ENCODE measurements around the gene DONSON.

DNA sequence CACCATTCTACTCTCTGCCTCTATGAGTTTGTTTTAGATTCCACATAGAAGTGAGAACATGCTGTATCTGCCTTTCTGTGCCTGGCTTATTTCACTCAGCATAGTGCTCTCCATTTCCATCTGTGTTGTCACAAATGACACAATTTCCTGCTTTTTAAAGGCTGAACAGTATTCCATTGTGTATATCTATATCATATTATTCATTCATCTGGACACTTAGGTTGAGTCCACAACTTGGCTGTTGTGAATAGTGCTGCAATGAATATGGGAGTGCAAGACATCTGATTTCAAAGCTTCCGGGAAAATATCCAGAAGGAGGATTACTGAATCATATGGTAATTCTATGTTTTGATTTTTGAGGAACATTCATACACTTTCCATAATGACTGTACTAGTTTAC, 20.1 kb upstream of the DONSON start:
- TF ChIP-seq, protein P1, sequence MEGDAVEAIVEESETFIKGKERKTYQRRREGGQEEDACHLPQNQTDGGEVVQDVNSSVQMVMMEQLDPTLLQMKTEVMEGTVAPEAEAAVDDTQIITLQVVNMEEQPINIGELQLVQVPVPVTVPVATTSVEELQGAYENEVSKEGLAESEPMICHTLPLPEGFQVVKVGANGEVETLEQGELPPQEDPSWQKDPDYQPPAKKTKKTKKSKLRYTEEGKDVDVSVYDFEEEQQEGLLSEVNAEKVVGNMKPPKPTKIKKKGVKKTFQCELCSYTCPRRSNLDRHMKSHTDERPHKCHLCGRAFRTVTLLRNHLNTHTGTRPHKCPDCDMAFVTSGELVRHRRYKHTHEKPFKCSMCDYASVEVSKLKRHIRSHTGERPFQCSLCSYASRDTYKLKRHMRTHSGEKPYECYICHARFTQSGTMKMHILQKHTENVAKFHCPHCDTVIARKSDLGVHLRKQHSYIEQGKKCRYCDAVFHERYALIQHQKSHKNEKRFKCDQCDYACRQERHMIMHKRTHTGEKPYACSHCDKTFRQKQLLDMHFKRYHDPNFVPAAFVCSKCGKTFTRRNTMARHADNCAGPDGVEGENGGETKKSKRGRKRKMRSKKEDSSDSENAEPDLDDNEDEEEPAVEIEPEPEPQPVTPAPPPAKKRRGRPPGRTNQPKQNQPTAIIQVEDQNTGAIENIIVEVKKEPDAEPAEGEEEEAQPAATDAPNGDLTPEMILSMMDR (tag by site-specific recombination; IDR thresholded peaks at IDR 0.05), result no peak
- no peak for TF ChIP-seq ZEB2 (tag by site-specific recombination; IDR thresholded peaks at IDR 0.05)
- TF ChIP-seq, protein P2, sequence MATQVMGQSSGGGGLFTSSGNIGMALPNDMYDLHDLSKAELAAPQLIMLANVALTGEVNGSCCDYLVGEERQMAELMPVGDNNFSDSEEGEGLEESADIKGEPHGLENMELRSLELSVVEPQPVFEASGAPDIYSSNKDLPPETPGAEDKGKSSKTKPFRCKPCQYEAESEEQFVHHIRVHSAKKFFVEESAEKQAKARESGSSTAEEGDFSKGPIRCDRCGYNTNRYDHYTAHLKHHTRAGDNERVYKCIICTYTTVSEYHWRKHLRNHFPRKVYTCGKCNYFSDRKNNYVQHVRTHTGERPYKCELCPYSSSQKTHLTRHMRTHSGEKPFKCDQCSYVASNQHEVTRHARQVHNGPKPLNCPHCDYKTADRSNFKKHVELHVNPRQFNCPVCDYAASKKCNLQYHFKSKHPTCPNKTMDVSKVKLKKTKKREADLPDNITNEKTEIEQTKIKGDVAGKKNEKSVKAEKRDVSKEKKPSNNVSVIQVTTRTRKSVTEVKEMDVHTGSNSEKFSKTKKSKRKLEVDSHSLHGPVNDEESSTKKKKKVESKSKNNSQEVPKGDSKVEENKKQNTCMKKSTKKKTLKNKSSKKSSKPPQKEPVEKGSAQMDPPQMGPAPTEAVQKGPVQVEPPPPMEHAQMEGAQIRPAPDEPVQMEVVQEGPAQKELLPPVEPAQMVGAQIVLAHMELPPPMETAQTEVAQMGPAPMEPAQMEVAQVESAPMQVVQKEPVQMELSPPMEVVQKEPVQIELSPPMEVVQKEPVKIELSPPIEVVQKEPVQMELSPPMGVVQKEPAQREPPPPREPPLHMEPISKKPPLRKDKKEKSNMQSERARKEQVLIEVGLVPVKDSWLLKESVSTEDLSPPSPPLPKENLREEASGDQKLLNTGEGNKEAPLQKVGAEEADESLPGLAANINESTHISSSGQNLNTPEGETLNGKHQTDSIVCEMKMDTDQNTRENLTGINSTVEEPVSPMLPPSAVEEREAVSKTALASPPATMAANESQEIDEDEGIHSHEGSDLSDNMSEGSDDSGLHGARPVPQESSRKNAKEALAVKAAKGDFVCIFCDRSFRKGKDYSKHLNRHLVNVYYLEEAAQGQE (tag by site-specific recombination; IDR thresholded peaks at IDR 0.05), result no peak
- no peak for TF ChIP-seq ZNF621 (tag by site-specific recombination; IDR thresholded peaks at IDR 0.05)
- TF ChIP-seq, protein P3, sequence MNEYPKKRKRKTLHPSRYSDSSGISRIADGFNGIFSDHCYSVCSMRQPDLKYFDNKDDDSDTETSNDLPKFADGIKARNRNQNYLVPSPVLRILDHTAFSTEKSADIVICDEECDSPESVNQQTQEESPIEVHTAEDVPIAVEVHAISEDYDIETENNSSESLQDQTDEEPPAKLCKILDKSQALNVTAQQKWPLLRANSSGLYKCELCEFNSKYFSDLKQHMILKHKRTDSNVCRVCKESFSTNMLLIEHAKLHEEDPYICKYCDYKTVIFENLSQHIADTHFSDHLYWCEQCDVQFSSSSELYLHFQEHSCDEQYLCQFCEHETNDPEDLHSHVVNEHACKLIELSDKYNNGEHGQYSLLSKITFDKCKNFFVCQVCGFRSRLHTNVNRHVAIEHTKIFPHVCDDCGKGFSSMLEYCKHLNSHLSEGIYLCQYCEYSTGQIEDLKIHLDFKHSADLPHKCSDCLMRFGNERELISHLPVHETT (tag by site-specific recombination; IDR thresholded peaks at IDR 0.05), result no peak
- no peak for TF ChIP-seq ZNF561 (tag by site-specific recombination; IDR thresholded peaks at IDR 0.05; ENCODE audit: borderline replicate concordance)
- TF ChIP-seq ZNF266 (tag by site-specific recombination; IDR thresholded peaks at IDR 0.05; ENCODE audit: low read depth), result no peak
- TF ChIP-seq ZNF660 (tag by site-specific recombination; IDR thresholded peaks at IDR 0.05), result no peak
- TF ChIP-seq, protein P4, sequence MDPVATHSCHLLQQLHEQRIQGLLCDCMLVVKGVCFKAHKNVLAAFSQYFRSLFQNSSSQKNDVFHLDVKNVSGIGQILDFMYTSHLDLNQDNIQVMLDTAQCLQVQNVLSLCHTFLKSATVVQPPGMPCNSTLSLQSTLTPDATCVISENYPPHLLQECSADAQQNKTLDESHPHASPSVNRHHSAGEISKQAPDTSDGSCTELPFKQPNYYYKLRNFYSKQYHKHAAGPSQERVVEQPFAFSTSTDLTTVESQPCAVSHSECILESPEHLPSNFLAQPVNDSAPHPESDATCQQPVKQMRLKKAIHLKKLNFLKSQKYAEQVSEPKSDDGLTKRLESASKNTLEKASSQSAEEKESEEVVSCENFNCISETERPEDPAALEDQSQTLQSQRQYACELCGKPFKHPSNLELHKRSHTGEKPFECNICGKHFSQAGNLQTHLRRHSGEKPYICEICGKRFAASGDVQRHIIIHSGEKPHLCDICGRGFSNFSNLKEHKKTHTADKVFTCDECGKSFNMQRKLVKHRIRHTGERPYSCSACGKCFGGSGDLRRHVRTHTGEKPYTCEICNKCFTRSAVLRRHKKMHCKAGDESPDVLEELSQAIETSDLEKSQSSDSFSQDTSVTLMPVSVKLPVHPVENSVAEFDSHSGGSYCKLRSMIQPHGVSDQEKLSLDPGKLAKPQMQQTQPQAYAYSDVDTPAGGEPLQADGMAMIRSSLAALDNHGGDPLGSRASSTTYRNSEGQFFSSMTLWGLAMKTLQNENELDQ (tag by site-specific recombination; IDR thresholded peaks at IDR 0.05; ENCODE audit: low read depth), result no peak

Data from HEK293 (cell line).